HepG2 (cell line): ENCODE results near the gene UFSP2. TPM values are rescaled to one million over a fixed set of nuclear protein-coding genes. Genes with fewer than 3 reads are reported as not detected.

ENCODE experiments used
- ATF7 ChIP-seq, 2 experiments: fragments of 450-650 bp in 1 of 2; sonication (generic) in 1 of 2; formaldehyde crosslinking in 1 of 2; IDR thresholded peaks; 2 replicates each; pipeline versions ENCODE4 v1.4.0 to v1.6.1; 2016 to 2020; ENCODE audit warnings: antibody characterized with exemption in 1 of 2, mild to moderate bottlenecking in 1 of 2, missing genetic modification reagents in 1 of 2
- FOSL2 ChIP-seq: sonication (generic); formaldehyde crosslinking; IDR thresholded peaks from 2 replicates; pipeline ENCODE4 v1.4.0; 2020; ENCODE audit warnings: missing genetic modification reagents
- FOXA3 ChIP-seq: IDR thresholded peaks from 2 replicates; pipeline ENCODE4 v1.6.1; 2016; ENCODE audit warnings: missing genetic modification reagents, missing compliant biosample characterization
- FOXK2 ChIP-seq: fragments of 450-650 bp; IDR thresholded peaks from 2 replicates; pipeline ENCODE4 v1.6.1; 2016
- HMG20A ChIP-seq: IDR thresholded peaks from 2 replicates; pipeline ENCODE4 v1.6.1; 2016; ENCODE audit warnings: borderline replicate concordance
- MAF1 ChIP-seq: sonication (generic); formaldehyde crosslinking; IDR thresholded peaks from 2 replicates; pipeline ENCODE4 v1.5.0; 2020; ENCODE audit warnings: missing genetic modification reagents, borderline replicate concordance
- NFE2L1 ChIP-seq: sonication (generic); formaldehyde crosslinking; IDR thresholded peaks from 2 replicates; pipeline ENCODE4 v1.4.0; 2020; ENCODE audit warnings: missing genetic modification reagents, mild to moderate bottlenecking, borderline replicate concordance
- NR2F2 ChIP-seq: IDR thresholded peaks from 2 replicates; pipeline ENCODE4 v1.6.1; 2012; ENCODE audit warnings: low read depth, inconsistent platforms, borderline replicate concordance
- POLR2AphosphoS5 ChIP-seq: IDR thresholded peaks from 2 replicates; pipeline ENCODE4 v1.6.1; 2012; ENCODE audit warnings: low read depth, low read length
- SAP130 ChIP-seq: IDR thresholded peaks from 2 replicates; pipeline ENCODE4 v1.6.1; 2016; ENCODE audit warnings: low read depth
- SP1 ChIP-seq, 2 experiments: fragments of 450-650 bp in 1 of 2; sonication (generic) in 1 of 2; formaldehyde crosslinking in 1 of 2; IDR thresholded peaks; 2 replicates each; pipeline versions ENCODE4 v1.4.0 to v1.6.1; 2016 to 2020; ENCODE audit warnings: missing genetic modification reagents in 1 of 2
- TBX3 ChIP-seq: fragments of 450-650 bp; IDR thresholded peaks from 2 replicates; pipeline ENCODE4 v1.6.1; 2017; ENCODE audit warnings: antibody characterized with exemption, mild to moderate bottlenecking, inconsistent platforms, borderline replicate concordance
- TP53 ChIP-seq: sonication (generic); formaldehyde crosslinking; conservative IDR thresholded peaks from 2 replicates; pipeline ENCODE4 v1.4.0; 2020; ENCODE audit warnings: missing genetic modification reagents
- ZFP82 ChIP-seq: sonication (generic); formaldehyde crosslinking; IDR thresholded peaks from 2 replicates; pipeline ENCODE4 v1.5.1; 2020; ENCODE audit warnings: mild to moderate bottlenecking, missing genetic modification reagents, borderline replicate concordance
- ZFX ChIP-seq: sonication (generic); formaldehyde crosslinking; IDR thresholded peaks from 2 replicates; pipeline ENCODE4 v1.4.0; 2020; ENCODE audit warnings: mild to moderate bottlenecking, low read depth, missing genetic modification reagents, moderate library complexity
- ZNF230 ChIP-seq: sonication (generic); formaldehyde crosslinking; IDR thresholded peaks from 2 replicates; pipeline ENCODE4 v1.4.0; 2020; ENCODE audit warnings: mild to moderate bottlenecking, missing genetic modification reagents
- ZNF501 ChIP-seq: sonication (generic); formaldehyde crosslinking; IDR thresholded peaks from 2 replicates; pipeline ENCODE4 v1.5.1; 2020; ENCODE audit warnings: mild to moderate bottlenecking, moderate library complexity, missing genetic modification reagents
- ZNF510 ChIP-seq: sonication (generic); formaldehyde crosslinking; IDR thresholded peaks from 2 replicates; pipeline ENCODE4 v1.4.0; 2020; ENCODE audit warnings: low read depth, mild to moderate bottlenecking, missing genetic modification reagents
- ZNF543 ChIP-seq: sonication (generic); formaldehyde crosslinking; IDR thresholded peaks from 2 replicates; pipeline ENCODE4 v1.4.0; 2020; ENCODE audit warnings: mild to moderate bottlenecking, missing genetic modification reagents
- ZNF644 ChIP-seq: IDR thresholded peaks from 2 replicates; pipeline ENCODE4 v1.6.1; 2016; ENCODE audit warnings: low read depth
- ZNF780A ChIP-seq: sonication (generic); formaldehyde crosslinking; IDR thresholded peaks from 2 replicates; pipeline ENCODE4 v1.8.0; 2022; ENCODE audit warnings: mild to moderate bottlenecking, missing genetic modification reagents, moderate library complexity
- ZNF83 ChIP-seq: sonication (generic); formaldehyde crosslinking; IDR thresholded peaks from 2 replicates; pipeline ENCODE4 v1.4.0; 2020; ENCODE audit warnings: missing genetic modification reagents, mild to moderate bottlenecking, borderline replicate concordance
- ZNF839 ChIP-seq: sonication (generic); formaldehyde crosslinking; IDR thresholded peaks from 2 replicates; pipeline ENCODE4 v1.4.0; 2020; ENCODE audit warnings: missing genetic modification reagents, mild to moderate bottlenecking, borderline replicate concordance
- ZSCAN9 ChIP-seq: IDR thresholded peaks from 2 replicates; pipeline ENCODE4 v1.6.1; 2016; ENCODE audit warnings: borderline replicate concordance
- polyA plus RNA-seq, 8 experiments: library from polyadenylated mRNA; depleted of rRNA in 3 of 8; stranded (reverse) in 7 of 8; unstranded in 1 of 8; fragments of >200 nt; fragmentation: Illumina TruSeq in 4 of 8; extraction: Trizol in 4 of 8; gene quantifications; 2 replicates each; pipeline versions ENCODE4 v1.2.1 to v1.2.3, GENCODE V29; 2011 to 2016; ENCODE audit warnings: low read depth in 4 of 8, missing spikeins in 1 of 8, mixed read lengths in 1 of 8; ENCODE audit not compliant: insufficient read depth in 1 of 8
- total RNA-seq, 5 experiments: library from RNA; depleted of rRNA; stranded (reverse); fragments of >200 nt; fragmentation: Illumina TruSeq; extraction: Trizol; gene quantifications; 2 replicates each; pipeline ENCODE4 v1.2.3, GENCODE V29; 2016; ENCODE audit warnings: low read depth in 1 of 5
- TF ChIP-seq, protein P1 (sequence below): sonication (generic); formaldehyde crosslinking; IDR thresholded peaks from 2 replicates; pipeline ENCODE4 v1.4.0; 2020; ENCODE audit warnings: missing genetic modification reagents
- TF ChIP-seq, protein P2 (sequence below): sonication (generic); formaldehyde crosslinking; IDR thresholded peaks from 2 replicates; pipeline ENCODE4 v1.4.0; 2020; ENCODE audit warnings: low read depth, mild to moderate bottlenecking, missing genetic modification reagents
- TF ChIP-seq, protein P3 (sequence below): sonication (generic); formaldehyde crosslinking; IDR thresholded peaks from 2 replicates; pipeline ENCODE4 v1.5.0; 2020; ENCODE audit warnings: mild to moderate bottlenecking, low read depth, missing genetic modification reagents, borderline replicate concordance
- TF ChIP-seq, protein P4 (sequence below): sonication (generic); formaldehyde crosslinking; IDR thresholded peaks from 2 replicates; pipeline ENCODE4 v1.4.0; 2020; ENCODE audit warnings: mild to moderate bottlenecking, missing genetic modification reagents

UFSP2 gene
- total and polyA plus RNA-seq, 2 of the 13 experiments (the other 11 are each of a cell fraction or from before 2014, with no cell fraction given): 24.1 to 32.3 TPM

DNA sequence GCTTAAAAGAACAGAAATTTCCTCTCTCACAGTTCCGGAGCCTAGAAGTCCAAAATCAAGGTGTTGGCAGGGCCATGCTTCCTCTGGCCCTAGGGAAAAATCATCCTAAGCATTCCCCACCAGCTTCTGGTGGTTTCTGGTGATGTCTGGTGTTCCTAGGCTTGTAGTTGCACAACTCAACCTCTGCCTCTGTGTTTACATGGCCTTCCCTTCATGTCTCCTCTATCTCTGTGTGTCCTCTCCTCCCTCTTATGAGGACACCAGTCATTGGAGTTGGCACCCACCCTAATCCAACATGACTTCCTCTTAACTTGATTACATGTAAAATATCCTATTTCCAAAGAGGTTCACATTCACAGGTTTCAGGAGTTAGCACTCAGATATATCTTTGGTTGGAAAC is 45.4 kb downstream of the UFSP2 start (continued):
- TF ChIP-seq TBX3 (no peak), ZNF510 (CRISPR knock-in tag) (no peak), HMG20A (CRISPR knock-in tag) (peak; percentile 69), ZNF230 (CRISPR knock-in tag) (no peak), SP1 (IDR thresholded peaks at IDR 0.05) (no peak), SP1 (CRISPR knock-in tag; IDR thresholded peaks at IDR 0.05) (no peak), FOXA3 (CRISPR knock-in tag) (peak; percentile 88), ZNF644 (CRISPR knock-in tag) (peak; percentile 97), SAP130 (CRISPR knock-in tag) (peak; percentile 42; the same call in 1 of the 2 replicates), ZNF501 (no peak), ZNF83 (no peak), TP53 (CRISPR knock-in tag) (no peak), ZFX (0 out of 2 replicates have a peak, but pooled peaks have one; percentile 21), FOSL2 (CRISPR knock-in tag) (peak; percentile 43; the same call in 1 of the 2 replicates), ZNF543 (CRISPR knock-in tag) (no peak), NFE2L1 (CRISPR knock-in tag) (no peak), NR2F2 (no peak), ZFP82 (0 out of 2 replicates have a peak, but pooled peaks have one; percentile 41), ATF7 (IDR thresholded peaks at IDR 0.05) (no peak), ATF7 (CRISPR knock-in tag; IDR thresholded peaks at IDR 0.05) (no peak), FOXK2 (no peak; the same call in 1 of the 2 replicates), ZNF780A (no peak), MAF1 (CRISPR knock-in tag) (no peak), ZSCAN9 (CRISPR knock-in tag) (no peak), ZNF839 (CRISPR knock-in tag) (no peak), POLR2AphosphoS5 (no peak)
- TF ChIP-seq, protein P1, sequence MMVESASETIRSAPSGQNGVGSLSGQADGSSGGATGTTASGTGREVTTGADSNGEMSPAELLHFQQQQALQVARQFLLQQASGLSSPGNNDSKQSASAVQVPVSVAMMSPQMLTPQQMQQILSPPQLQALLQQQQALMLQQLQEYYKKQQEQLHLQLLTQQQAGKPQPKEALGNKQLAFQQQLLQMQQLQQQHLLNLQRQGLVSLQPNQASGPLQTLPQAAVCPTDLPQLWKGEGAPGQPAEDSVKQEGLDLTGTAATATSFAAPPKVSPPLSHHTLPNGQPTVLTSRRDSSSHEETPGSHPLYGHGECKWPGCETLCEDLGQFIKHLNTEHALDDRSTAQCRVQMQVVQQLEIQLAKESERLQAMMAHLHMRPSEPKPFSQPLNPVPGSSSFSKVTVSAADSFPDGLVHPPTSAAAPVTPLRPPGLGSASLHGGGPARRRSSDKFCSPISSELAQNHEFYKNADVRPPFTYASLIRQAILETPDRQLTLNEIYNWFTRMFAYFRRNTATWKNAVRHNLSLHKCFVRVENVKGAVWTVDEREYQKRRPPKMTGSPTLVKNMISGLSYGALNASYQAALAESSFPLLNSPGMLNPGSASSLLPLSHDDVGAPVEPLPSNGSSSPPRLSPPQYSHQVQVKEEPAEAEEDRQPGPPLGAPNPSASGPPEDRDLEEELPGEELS (CRISPR knock-in tag): peak; percentile 35
- TF ChIP-seq, protein P2, sequence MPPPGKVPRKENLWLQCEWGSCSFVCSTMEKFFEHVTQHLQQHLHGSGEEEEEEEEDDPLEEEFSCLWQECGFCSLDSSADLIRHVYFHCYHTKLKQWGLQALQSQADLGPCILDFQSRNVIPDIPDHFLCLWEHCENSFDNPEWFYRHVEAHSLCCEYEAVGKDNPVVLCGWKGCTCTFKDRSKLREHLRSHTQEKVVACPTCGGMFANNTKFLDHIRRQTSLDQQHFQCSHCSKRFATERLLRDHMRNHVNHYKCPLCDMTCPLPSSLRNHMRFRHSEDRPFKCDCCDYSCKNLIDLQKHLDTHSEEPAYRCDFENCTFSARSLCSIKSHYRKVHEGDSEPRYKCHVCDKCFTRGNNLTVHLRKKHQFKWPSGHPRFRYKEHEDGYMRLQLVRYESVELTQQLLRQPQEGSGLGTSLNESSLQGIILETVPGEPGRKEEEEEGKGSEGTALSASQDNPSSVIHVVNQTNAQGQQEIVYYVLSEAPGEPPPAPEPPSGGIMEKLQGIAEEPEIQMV (CRISPR knock-in tag): no peak
- TF ChIP-seq, protein P3, sequence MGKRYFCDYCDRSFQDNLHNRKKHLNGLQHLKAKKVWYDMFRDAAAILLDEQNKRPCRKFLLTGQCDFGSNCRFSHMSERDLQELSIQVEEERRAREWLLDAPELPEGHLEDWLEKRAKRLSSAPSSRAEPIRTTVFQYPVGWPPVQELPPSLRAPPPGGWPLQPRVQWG: no peak
- TF ChIP-seq, protein P4, sequence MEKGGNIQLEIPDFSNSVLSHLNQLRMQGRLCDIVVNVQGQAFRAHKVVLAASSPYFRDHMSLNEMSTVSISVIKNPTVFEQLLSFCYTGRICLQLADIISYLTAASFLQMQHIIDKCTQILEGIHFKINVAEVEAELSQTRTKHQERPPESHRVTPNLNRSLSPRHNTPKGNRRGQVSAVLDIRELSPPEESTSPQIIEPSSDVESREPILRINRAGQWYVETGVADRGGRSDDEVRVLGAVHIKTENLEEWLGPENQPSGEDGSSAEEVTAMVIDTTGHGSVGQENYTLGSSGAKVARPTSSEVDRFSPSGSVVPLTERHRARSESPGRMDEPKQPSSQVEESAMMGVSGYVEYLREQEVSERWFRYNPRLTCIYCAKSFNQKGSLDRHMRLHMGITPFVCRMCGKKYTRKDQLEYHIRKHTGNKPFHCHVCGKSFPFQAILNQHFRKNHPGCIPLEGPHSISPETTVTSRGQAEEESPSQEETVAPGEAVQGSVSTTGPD (CRISPR knock-in tag): peak; percentile 90; the same call in 1 of the 2 replicates
